T-helper 17 cell (primary cell): ENCODE data around the gene B3GNT9. TPM values are rescaled to one million over a fixed set of nuclear protein-coding genes. Genes with fewer than 3 reads are reported as not detected.
A peak's percentile ranks its signal among the peaks of the same experiment; 100 is the strongest.

Experiments used
- ATAC-seq: fragments of 150-1000 bp; cut with Tn5 transposase; 2 replicates; pipeline ENCODE4 v1.10.0; 2021; ENCODE audit warnings: mild to moderate bottlenecking, moderate library complexity
- DNase-seq, 3 donors: peaks; one replicate each; pipeline versions ENCODE4 v3.0.0 to v3.0.0-alpha.2; 2020 to 2021
- H3K9me3 ChIP-seq: one replicate; pipeline ENCODE4 v1.7.0; 2013; ENCODE audit warnings: low read length, mild to moderate bottlenecking; ENCODE audit not compliant: control insufficient read depth, poor library complexity, severe bottlenecking
- H3K27ac Mint-ChIP-seq: one replicate; pipeline ENCODE4 v1.8.0; 2022; ENCODE audit warnings: mild to moderate bottlenecking, moderate library complexity, mixed read lengths
- H3K27me3 Mint-ChIP-seq: one replicate; pipeline ENCODE4 v1.8.0; 2022; ENCODE audit warnings: mixed read lengths
- H3K36me3 Mint-ChIP-seq: one replicate; pipeline ENCODE4 v1.8.0; 2022; ENCODE audit warnings: low read depth, mixed read lengths
- H3K4me1 Mint-ChIP-seq: one replicate; pipeline ENCODE4 v1.8.0; 2022; ENCODE audit warnings: mild to moderate bottlenecking, mixed read lengths
- H3K4me3 Mint-ChIP-seq: one replicate; pipeline ENCODE4 v1.8.0; 2022; ENCODE audit warnings: mild to moderate bottlenecking, moderate library complexity, mixed read lengths
- total RNA-seq, 4 donors: library from RNA in 2 of 4; stranded (reverse) in 2 of 4; gene quantifications; one replicate each; pipeline ENCODE4 v1.2.3 and lab custom pipeline; 2022 to 2026

The B3GNT9 gene
- total RNA-seq, 2 donors from 2014 or later, result 7.0 to 8.1 TPM

DNA sequence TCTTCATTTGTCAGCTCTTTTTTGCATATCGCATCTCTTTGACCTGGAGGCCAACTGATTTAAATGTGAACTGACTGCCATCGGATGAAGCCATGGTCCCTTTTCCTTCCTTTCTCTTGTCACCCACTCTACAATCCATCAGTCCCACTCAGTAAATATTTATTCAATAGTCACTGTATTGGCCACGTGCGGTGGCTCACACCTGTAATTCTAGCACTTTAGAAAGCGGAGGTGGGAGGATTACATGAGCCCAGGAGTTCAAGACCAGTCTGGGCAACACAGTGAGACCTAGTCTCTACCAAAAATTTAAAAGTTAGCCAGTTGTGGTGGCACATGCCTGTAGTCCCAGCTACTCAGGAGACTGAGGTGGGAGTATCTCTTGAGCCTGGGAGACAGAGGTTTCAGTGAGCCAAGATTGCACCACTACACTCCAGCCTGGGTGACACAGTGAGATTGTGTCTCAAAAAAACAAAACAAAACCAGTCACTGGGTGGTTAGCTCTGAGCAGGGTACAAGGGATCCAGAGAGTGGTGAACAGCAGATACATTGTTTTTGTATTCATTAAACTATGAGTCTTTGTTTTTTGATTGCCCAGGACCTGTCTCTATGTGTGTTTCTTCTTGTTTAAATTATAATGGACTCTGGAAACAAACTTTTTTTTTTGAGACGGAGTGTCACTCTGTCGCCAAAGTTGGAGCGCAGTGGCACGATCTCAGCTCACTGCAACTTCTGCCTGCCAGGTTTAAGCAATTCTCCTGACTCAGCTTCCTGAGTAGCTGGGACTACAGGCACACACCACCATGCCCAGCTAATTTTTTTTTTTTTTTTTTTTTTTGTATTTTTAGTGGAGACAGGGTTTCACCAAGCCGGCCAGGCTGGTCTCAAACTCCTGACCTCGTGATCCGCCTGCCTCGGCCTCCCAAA, 34.1 kb downstream of the B3GNT9 start:
- H3K27ac Mint-ChIP-seq, result peak overlapping the region; percentile 8
- DNase-seq (no peak), ATAC-seq (no peak)
- H3K4me3 Mint-ChIP-seq, result no peak overlapping the region
- peaks cover 10% of the 10 kb centered on the region for H3K36me3 Mint-ChIP-seq
- H3K27me3 Mint-ChIP-seq, result no peaks in the 10 kb centered on the region
- peaks cover 33% of the 10 kb centered on the region for H3K4me1 Mint-ChIP-seq
- H3K9me3 ChIP-seq, result no peaks in the 10 kb centered on the region

DNA sequence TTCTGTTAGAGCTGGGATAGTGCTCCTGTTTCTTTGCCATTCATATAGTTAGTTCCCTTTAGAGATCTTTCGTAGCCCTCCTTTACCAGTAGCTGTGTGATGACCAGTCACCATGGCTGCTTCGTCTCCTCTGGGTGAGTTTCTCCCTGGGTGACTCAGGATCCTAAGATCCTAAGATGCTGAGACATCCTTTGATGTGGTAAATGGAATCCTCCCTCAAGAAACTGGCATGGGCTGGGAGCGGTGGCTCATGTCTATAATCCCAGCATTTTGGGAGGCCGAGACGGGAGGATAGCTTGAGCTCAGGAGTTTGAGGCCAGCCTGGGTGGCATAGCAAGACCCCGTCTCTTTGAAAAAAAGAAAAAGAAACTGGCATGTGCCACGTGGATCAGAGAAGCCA, 35.2 kb downstream of the B3GNT9 start:
- DNase-seq, result no peak
- H3K36me3 Mint-ChIP-seq, result peaks cover 10% of the 10 kb centered on the region
- no peaks in the 10 kb centered on the region for H3K9me3 ChIP-seq

DNA sequence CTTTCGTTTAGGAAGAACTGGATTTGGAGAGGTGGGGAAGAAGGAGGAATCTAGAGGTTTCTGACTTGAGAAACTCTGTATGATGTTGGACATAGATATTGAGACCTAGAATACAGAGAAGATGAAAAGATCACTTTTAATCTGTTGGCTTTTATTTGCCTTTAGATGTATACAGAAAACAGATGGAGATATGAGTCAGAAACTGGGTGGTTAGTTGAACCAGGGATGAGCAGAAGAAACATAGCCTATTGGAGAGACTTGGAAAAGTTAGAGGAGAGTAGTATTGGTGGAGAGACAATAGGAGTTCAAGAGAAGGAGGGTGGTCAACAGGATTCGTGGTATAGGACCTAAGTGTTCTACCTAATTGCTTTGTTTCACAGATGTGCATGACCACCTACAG, 36.0 kb downstream of the B3GNT9 start:
- no peak overlapping the region for H3K4me3 Mint-ChIP-seq
- H3K9me3 ChIP-seq, result no peaks in the 10 kb centered on the region
- DNase-seq (no peak), ATAC-seq (no peak)
- H3K27ac Mint-ChIP-seq, result peak overlapping the region; percentile 92
- no peaks in the 10 kb centered on the region for H3K27me3 Mint-ChIP-seq
- H3K4me1 Mint-ChIP-seq, result peaks cover 42% of the 10 kb centered on the region
- peaks cover 8% of the 10 kb centered on the region for H3K36me3 Mint-ChIP-seq

More for the DNA sequence above, 35.2 kb downstream of the B3GNT9 start:
- H3K27ac Mint-ChIP-seq, result no peak overlapping the region
- peaks cover 41% of the 10 kb centered on the region for H3K4me1 Mint-ChIP-seq
- no peaks in the 10 kb centered on the region for H3K27me3 Mint-ChIP-seq
- no peak for ATAC-seq
- H3K4me3 Mint-ChIP-seq, result no peak overlapping the region

DNA sequence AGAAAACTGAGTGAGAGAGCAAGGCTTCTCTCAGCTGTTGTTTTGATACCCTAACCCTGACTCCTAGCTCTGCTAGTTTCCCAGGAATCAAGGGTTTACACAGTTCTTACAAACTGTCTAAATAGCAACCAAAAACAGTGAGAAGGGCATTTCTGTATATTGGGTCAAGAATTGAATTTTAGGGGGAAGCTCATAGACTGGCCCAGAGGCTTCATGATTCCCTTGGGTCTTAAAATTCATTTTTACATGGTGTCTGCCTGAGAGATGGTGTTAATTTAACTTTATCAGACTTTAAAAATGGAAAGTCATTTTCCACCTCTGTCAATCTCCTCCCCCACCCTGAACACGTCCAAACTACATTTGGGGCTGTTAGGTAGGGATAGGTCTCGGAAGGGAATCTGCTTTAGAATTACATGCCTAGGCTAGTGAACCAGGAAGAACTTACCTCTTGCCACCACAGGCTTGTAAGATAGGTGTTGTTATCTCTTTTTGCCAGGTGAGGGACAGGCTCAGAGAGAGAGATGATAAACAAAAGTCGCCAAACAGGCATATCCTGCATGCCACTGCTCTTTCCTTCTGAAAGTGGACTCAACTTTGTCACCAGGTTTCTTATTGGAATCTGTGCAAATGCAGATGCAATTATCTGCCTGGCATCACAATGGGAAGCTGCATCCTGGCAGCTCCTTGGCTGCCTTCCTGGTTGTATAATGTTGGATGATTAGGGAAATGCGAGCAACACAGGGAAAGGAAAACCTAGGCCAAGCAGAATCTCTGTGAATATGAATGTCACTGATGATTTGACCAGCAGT, 38.0 kb downstream of the B3GNT9 start:
- Mint-ChIP-seq H3K27ac (peak overlapping the region; percentile 86), H3K27me3 (no peaks in the 10 kb centered on the region), H3K4me3 (no peak overlapping the region), H3K4me1 (peaks cover 46% of the 10 kb centered on the region), H3K36me3 (peaks cover 8% of the 10 kb centered on the region)
- H3K9me3 ChIP-seq, result no peaks in the 10 kb centered on the region
- ATAC-seq (no peak), DNase-seq (no peak)

DNA sequence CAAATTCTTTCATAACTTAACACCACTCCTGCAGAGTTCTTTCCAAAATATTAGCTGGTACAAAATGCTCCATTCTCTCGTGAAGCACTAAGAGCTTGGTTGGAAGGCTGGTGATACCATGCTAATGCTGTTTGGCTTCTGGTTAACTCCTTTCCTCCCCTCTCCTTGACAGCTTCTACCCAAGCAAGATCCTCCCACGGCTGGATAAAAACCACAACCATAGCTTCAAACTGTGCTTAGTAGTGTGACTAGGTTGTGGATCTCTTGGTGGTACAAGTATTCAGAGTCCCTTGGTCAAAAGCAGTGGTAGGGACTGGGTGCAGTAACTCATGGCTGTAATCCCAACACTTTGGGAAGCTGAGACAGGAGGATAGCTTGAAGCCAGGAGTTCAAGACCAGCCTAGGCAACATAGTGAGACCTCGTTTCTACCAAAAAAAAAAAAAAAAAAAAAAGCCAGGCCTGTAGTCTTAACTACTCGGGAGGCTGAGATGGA, 38.8 kb downstream of the B3GNT9 start:
- ATAC-seq (no peak), DNase-seq (no peak)
- H3K4me1 Mint-ChIP-seq, result peaks cover 44% of the 10 kb centered on the region
- no peaks in the 10 kb centered on the region for H3K9me3 ChIP-seq
- no peaks in the 10 kb centered on the region for H3K27me3 Mint-ChIP-seq
- H3K4me3 Mint-ChIP-seq, result no peak overlapping the region
- H3K27ac Mint-ChIP-seq, result peak overlapping the region; percentile 86
- peaks cover 8% of the 10 kb centered on the region for H3K36me3 Mint-ChIP-seq

DNA sequence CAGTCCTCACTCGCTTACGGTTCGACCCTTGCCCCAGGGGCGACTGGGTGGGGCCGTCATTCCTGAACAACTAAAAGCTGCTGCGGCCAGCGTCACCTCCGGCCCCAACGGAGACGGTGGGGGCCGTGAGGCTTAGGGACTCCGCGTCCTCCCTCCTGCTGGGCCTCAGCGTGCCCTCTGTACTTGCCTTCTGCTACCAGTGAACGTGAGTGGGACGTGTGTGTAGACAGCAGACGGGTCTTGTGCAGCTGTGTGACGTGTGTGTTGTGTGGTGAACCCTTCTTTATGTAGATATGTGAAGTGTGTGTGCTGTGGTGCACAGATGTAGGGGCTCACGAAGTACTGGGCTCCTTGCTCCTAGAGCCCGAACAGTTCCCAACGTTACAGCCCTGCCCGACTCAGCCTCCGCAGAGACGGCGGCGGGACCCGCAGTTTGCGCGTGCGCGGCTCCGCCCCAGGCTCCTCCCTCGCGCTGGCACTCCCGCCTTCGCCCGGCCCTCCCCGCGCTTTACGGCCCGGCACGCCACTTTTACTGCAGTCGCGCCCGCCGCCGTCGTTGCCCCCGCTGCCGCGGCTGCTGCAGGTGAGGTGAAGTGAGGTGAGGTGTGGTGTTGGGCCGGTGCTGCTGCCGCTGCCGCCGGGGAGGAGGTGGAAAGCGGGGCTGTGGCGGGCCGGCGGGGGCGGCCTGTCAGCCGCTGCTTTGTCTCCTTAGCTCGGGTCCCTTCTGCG, 41.2 kb downstream of the B3GNT9 start, which contains the start of gene PHAF1:
Gene PHAF1 (plus strand): TSS at position 535 of the 729 bp plus-strand sequence. CDS start 235 bp downstream, outside the sequence.
- peaks cover 3% of the 10 kb centered on the region for H3K36me3 Mint-ChIP-seq
- DNase-seq, result peak; percentile 96 to 98 (median 97)

DNA sequence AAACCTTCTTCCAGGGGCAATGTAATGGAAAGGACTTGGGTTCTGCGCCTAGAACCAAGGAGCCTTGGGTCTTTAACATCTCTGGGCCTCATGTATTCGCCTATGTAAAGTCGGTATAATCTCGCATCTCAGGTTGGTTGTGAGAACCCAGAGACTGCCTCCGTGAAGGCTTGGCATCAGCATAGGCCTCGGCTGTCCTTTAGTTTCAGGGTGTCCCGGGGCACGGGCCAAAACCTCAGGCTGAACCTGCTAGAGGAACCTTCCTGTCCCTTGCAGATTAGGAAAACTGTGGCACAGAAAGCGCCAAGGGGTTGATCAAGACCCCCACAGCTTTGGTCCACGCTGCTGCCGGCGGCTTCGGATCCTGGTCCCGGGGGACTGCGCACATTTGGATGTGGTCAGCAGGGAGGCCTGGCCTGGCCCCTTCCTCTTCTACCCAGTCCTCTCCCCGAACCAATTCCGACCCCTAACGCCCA, 41.8 kb downstream of the B3GNT9 start:
- Mint-ChIP-seq H3K4me1 (peaks cover 29% of the 10 kb centered on the region), H3K4me3 (peak overlapping the region; percentile 97), H3K36me3 (peaks cover 2% of the 10 kb centered on the region), H3K27ac (peak overlapping the region; percentile 86), H3K27me3 (no peaks in the 10 kb centered on the region)
- DNase-seq, result no peak
- no peak for ATAC-seq
- no peaks in the 10 kb centered on the region for H3K9me3 ChIP-seq

More for the DNA sequence above, 41.2 kb downstream of the B3GNT9 start, which contains the start of gene PHAF1:
- no peaks in the 10 kb centered on the region for H3K9me3 ChIP-seq
- Mint-ChIP-seq H3K4me3 (peak within 1 kb of the TSS; percentile 97), H3K27me3 (no peaks in the 10 kb centered on the region), H3K27ac (peak within 1 kb of the TSS; percentile 86), H3K4me1 (peaks cover 32% of the 10 kb centered on the region)
- peak; percentile 92 for ATAC-seq

DNA sequence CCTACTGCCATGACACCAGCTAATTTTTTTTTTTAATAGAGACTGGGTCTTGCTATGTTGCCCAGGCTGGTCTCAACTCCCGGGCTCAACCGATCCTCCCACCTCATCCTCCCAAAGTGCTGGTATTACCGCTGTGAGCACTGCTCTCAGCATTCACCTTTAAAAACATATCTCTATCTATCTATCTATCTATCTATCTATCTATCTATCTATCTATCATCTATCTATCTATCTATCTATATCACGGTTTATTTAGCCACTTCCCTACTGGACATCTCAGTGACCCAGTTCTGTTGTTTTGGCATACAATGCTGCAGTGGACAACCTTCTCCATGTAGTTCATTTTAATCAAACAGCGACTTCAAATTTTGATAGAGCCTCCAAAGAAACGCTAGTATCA, 42.3 kb downstream of the B3GNT9 start:
- H3K9me3 ChIP-seq, result no peaks in the 10 kb centered on the region
- H3K27ac Mint-ChIP-seq, result no peak overlapping the region
- no peak for DNase-seq
- H3K4me3 Mint-ChIP-seq, result no peak overlapping the region
- H3K4me1 Mint-ChIP-seq, result peaks cover 29% of the 10 kb centered on the region
- peaks cover 2% of the 10 kb centered on the region for H3K36me3 Mint-ChIP-seq
- H3K27me3 Mint-ChIP-seq, result no peaks in the 10 kb centered on the region
- ATAC-seq, result no peak

DNA sequence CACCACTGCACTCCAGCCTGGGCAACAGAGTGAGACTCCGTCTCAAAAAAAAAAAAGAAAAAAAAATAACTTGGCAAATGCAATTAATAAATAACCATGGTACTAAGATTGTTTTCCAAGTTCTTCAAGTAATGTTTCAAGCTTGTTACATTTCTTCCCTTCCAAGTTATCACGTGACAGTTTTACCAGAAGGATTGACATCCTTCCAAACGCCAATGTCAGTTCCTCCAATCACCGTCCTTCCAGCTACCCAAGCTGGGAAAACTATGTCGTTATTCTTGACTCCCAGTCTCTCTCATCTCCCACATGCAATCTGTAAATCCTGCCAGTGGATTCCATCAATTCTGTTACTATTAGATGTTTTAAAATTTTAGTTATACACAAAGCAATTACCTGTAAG, 44.9 kb downstream of the B3GNT9 start:
- H3K4me3 Mint-ChIP-seq, result no peak overlapping the region
- no peaks in the 10 kb centered on the region for H3K27me3 Mint-ChIP-seq
- H3K27ac Mint-ChIP-seq, result no peak overlapping the region
- H3K4me1 Mint-ChIP-seq, result peaks cover 15% of the 10 kb centered on the region
- no peaks in the 10 kb centered on the region for H3K36me3 Mint-ChIP-seq
- H3K9me3 ChIP-seq, result no peaks in the 10 kb centered on the region
- ATAC-seq (no peak), DNase-seq (no peak)

DNA sequence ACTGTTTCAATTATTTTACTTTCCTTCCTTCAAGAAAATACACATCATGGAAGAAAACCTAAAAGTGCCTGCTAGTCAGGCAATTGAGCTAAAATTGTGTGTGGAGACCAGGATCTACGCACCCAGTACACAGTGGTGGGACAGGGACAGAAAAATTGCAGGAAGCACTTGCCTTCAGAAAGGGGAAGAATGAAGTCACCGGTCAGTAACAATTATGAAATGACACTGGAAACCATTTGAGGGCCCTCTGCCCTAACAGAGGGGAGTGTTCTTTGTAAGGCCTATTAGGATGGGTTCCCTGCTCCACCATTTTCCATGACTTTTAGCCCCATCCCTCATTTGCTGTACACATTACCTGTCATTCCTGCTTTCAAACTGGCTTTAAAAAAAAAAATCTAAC, 45.6 kb downstream of the B3GNT9 start:
- H3K27me3 Mint-ChIP-seq, result no peaks in the 10 kb centered on the region
- no peaks in the 10 kb centered on the region for H3K9me3 ChIP-seq
- ATAC-seq (no peak), DNase-seq (no peak)
- H3K4me3 Mint-ChIP-seq, result no peak overlapping the region
- H3K4me1 Mint-ChIP-seq, result peaks cover 10% of the 10 kb centered on the region
- H3K36me3 Mint-ChIP-seq, result no peaks in the 10 kb centered on the region
- no peak overlapping the region for H3K27ac Mint-ChIP-seq

DNA sequence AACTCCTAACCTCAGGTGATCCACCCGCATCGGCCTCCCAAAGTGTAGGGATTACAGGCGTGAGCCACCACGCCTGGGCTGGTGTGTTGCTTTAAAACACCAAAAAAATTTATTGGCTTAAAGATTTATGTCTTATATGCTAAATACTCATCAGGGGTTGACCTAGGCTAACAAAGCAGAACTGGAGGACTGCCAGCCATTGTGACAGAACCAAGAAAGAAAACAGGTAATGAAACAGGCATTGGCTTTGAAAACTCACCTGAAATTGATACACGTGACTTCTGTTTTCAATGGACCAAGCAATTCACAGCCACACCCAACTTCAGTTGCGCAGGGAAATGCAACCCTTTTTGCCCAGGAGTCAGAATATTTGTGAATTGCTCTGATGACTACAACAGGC, 46.0 kb downstream of the B3GNT9 start:
- H3K4me3 Mint-ChIP-seq, result no peak overlapping the region
- peaks cover 8% of the 10 kb centered on the region for H3K4me1 Mint-ChIP-seq
- no peak overlapping the region for H3K27ac Mint-ChIP-seq

DNA sequence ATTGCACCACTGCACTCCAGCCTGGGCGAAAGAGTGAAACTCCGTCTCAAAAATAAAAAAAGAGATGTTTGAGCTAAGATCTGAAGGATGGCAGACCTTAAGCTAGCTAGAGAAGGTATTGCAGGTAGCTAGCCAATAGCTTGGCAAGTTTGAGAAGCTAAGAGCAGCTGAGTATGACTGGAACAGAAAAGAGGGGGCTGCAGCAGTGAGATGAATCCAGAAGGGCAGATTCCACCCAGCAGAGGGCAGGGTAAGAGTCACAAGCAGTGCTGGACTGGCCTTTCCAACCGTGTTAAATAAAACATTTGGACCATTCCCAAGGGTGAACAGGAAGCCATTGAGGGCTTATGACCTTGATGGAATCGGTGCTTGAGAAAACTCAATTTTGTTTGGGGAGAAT, 46.7 kb downstream of the B3GNT9 start:
- DNase-seq (no peak), ATAC-seq (no peak)
- no peak overlapping the region for H3K4me3 Mint-ChIP-seq
- H3K36me3 Mint-ChIP-seq, result no peaks in the 10 kb centered on the region
- peaks cover 2% of the 10 kb centered on the region for H3K4me1 Mint-ChIP-seq
- no peaks in the 10 kb centered on the region for H3K27me3 Mint-ChIP-seq
- peak overlapping the region; percentile 62 for H3K27ac Mint-ChIP-seq
- H3K9me3 ChIP-seq, result no peaks in the 10 kb centered on the region

More for the DNA sequence above, 46.0 kb downstream of the B3GNT9 start:
- Mint-ChIP-seq H3K27me3 (no peaks in the 10 kb centered on the region), H3K36me3 (no peaks in the 10 kb centered on the region)
- H3K9me3 ChIP-seq, result no peaks in the 10 kb centered on the region
- DNase-seq (no peak), ATAC-seq (no peak)
